Mesendoderm (in vitro differentiated cells): ENCODE measurements around the gene TSPAN12.
A peak's percentile ranks its signal among the peaks of the same experiment; 100 is the strongest.

Experiments used
- DNase-seq: peaks from one replicate; pipeline ENCODE4 v3.0.0; 2013
- H2AK5ac ChIP-seq: 2 replicates; pipeline ENCODE4 v1.6.1; 2013; ENCODE audit warnings: low read length, inconsistent platforms
- H2BK120ac ChIP-seq: 2 replicates; pipeline ENCODE4 v1.6.1; 2013; ENCODE audit warnings: low read depth, mild to moderate bottlenecking, low read length, moderate library complexity, mixed read lengths
- H2BK15ac ChIP-seq: replicated peaks from 2 replicates; pipeline ENCODE4 v1.6.1; 2013; ENCODE audit warnings: low read depth, mild to moderate bottlenecking, moderate library complexity
- H2BK5ac ChIP-seq: 2 replicates; pipeline ENCODE4 v1.6.1; 2013; ENCODE audit warnings: low read length, inconsistent platforms
- H3K18ac ChIP-seq: 2 replicates; pipeline ENCODE4 v1.6.1; 2013; ENCODE audit warnings: mild to moderate bottlenecking, low read length, mixed read lengths
- H3K23ac ChIP-seq: one replicate; pipeline ENCODE4 v1.6.1; 2013; ENCODE audit warnings: low read length
- H3K27ac ChIP-seq: 2 replicates; pipeline ENCODE4 v1.5.1; 2013; ENCODE audit warnings: low read depth, mild to moderate bottlenecking, inconsistent platforms, low read length, moderate library complexity
- H3K27me3 ChIP-seq: 2 replicates; pipeline ENCODE4 v1.6.1; 2013; ENCODE audit warnings: low read length, control low read depth, mild to moderate bottlenecking, inconsistent platforms; ENCODE audit not compliant: insufficient read depth, poor library complexity
- H3K36me3 ChIP-seq: 2 replicates; pipeline ENCODE4 v1.6.1; 2013; ENCODE audit warnings: low read length, inconsistent platforms; ENCODE audit not compliant: control insufficient read depth, insufficient read depth
- H3K4ac ChIP-seq: one replicate; pipeline ENCODE4 v1.6.1; 2013; ENCODE audit warnings: low read depth, mild to moderate bottlenecking, low read length, moderate library complexity
- H3K4me1 ChIP-seq: 2 replicates; pipeline ENCODE4 v1.6.1; 2013; ENCODE audit warnings: low read depth, low read length, inconsistent platforms; ENCODE audit not compliant: control insufficient read depth
- H3K4me2 ChIP-seq: 2 replicates; pipeline ENCODE4 v1.6.1; 2013; ENCODE audit warnings: low read length
- H3K4me3 ChIP-seq: 2 replicates; pipeline ENCODE4 v1.5.1; 2013; ENCODE audit warnings: mild to moderate bottlenecking, low read length
- H3K56ac ChIP-seq: one replicate; pipeline ENCODE4 v1.6.1; 2013; ENCODE audit warnings: low read length
- H3K79me1 ChIP-seq: 2 replicates; pipeline ENCODE4 v1.6.1; 2013; ENCODE audit warnings: low read length, inconsistent platforms
- H3K79me2 ChIP-seq: 2 replicates; pipeline ENCODE4 v1.6.1; 2013; ENCODE audit warnings: mild to moderate bottlenecking, low read length; ENCODE audit not compliant: control insufficient read depth, insufficient read depth
- H3K9ac ChIP-seq: 2 replicates; pipeline ENCODE4 v1.6.1; 2013; ENCODE audit warnings: low read length, inconsistent platforms
- H4K5ac ChIP-seq: one replicate; pipeline ENCODE4 v1.6.1; 2013; ENCODE audit warnings: low read length
- H4K8ac ChIP-seq: one replicate; pipeline ENCODE4 v1.6.1; 2013; ENCODE audit warnings: low read depth, mild to moderate bottlenecking, control low read depth, low read length, moderate library complexity
- whole genome bisulfite sequencing: extraction: QIAGEN DNeasy Blood & Tissue Kit; methylation state at CpG from one replicate; pipeline ENCODE4 v1.1.7; 2013; ENCODE audit warnings: low lambda C conversion rate, missing lambda C conversion rate; ENCODE audit not compliant: insufficient coverage; ENCODE audit errors: extremely low coverage; 5-methylcytosine and 5-hydroxymethylcytosine counted together

Gene TSPAN12

DNA sequence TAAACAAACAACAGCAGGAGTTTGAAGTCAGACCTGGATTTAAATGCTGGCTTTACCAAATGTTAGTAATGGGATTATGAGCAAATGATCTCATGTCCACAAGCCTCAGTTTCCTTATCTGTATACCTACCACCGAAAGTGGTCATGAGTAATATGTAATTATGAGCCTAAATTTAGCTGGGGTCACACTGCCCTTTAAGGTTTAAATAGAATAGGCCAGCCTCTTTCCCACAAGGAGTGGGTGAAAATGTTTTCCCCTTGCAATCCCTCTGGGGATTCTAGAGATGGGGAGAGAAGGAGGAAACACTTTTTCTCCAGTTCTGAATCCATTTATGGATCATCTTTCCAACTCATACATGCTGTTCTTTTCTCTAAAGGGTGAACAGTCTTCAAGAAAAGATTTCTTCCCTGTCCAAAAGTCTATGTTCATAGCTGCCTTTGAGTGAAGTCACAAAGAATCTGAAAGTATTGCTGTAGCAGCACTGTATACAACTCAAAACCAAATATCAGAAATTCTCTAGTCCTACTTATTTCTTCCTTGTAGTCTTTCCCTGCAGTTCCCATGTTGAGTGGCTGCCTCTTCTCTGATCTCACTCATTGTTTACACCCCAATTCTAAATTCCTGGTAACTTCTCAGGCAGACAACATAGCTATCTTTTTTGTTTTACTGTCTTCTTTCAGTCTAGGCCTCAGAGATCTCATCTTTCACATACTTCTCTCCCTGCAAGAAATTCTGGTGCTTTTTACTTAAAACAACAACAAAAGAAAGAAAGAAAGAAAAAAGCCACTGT is 7.4 kb upstream of the TSPAN12 start:
- H3K36me3 ChIP-seq = no peaks in the 10 kb centered on the region
- H4K5ac ChIP-seq = no peak overlapping the region
- no peak overlapping the region for H3K18ac ChIP-seq
- WGBS = no CpG with 5 or more reads among the region's 1 CpG
- no peaks in the 10 kb centered on the region for H3K27me3 ChIP-seq
- peaks cover 1% of the 10 kb centered on the region for H3K4me1 ChIP-seq
- H3K4me2 ChIP-seq = no peak overlapping the region
- no peaks in the 10 kb centered on the region for H3K79me1 ChIP-seq
- no peak overlapping the region for H2AK5ac ChIP-seq
- no peak overlapping the region for H3K27ac ChIP-seq
- no peak overlapping the region for H3K4me3 ChIP-seq
- no peak overlapping the region for H2BK120ac ChIP-seq
- no peak overlapping the region for H2BK5ac ChIP-seq
- H3K79me2 ChIP-seq = no peaks in the 10 kb centered on the region
- no peak overlapping the region for H2BK15ac ChIP-seq
- DNase-seq = no peak
- no peak overlapping the region for H3K4ac ChIP-seq
- H3K56ac ChIP-seq = no peak overlapping the region
- no peak overlapping the region for H3K9ac ChIP-seq
- H4K8ac ChIP-seq = peak overlapping the region; percentile 65
- H3K23ac ChIP-seq = no peak overlapping the region

DNA sequence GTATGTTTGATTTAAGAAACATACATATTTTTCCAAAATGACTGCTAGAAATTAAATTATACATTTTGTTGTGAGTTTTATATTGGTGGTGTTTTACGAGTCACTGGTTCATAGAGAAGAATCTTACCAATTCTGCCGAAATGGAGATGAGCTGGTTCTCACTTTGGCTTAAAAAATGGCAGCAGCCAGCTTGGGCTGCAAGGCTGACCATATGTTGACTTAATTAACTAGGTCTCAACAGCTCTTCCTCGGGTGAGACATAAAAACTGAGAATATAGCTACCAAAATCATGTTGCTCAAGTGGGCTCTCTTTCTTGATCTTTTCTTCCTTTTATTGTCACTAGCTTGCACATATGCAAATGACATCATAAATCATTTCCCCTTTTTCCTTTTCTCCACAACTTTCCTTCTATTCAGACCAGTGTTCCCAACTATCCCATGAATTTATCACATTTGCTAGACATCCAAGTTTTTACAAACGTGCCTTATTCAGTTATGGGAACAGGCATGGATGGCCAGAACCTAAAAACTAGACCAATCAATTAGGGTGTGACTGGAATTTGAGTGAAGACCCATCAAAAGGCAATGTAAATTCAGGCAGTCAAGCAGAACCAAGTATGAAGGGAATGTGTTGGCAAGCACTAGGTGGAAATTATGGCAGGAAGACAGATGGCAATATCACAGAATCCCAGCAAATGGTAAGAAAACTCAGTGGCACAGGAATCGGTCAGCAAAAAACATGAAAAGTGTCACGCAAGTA is 6.4 kb upstream of the TSPAN12 start:
- Histone ChIP-seq H2BK5ac (no peak overlapping the region), H3K27me3 (no peaks in the 10 kb centered on the region), H2BK120ac (no peak overlapping the region), H4K5ac (no peak overlapping the region), H3K4me3 (no peak overlapping the region), H3K4me2 (no peak overlapping the region), H3K9ac (no peak overlapping the region), H3K4me1 (peaks cover 1% of the 10 kb centered on the region), H2AK5ac (no peak overlapping the region), H3K79me2 (no peaks in the 10 kb centered on the region), H3K4ac (no peak overlapping the region), H2BK15ac (no peak overlapping the region), H3K79me1 (no peaks in the 10 kb centered on the region), H4K8ac (no peak overlapping the region), H3K18ac (no peak overlapping the region), H3K36me3 (no peaks in the 10 kb centered on the region), H3K56ac (no peak overlapping the region), H3K27ac (no peak overlapping the region), H3K23ac (no peak overlapping the region)
- no peak for DNase-seq
- no CpG with 5 or more reads among the region's 6 CpGs for WGBS

DNA sequence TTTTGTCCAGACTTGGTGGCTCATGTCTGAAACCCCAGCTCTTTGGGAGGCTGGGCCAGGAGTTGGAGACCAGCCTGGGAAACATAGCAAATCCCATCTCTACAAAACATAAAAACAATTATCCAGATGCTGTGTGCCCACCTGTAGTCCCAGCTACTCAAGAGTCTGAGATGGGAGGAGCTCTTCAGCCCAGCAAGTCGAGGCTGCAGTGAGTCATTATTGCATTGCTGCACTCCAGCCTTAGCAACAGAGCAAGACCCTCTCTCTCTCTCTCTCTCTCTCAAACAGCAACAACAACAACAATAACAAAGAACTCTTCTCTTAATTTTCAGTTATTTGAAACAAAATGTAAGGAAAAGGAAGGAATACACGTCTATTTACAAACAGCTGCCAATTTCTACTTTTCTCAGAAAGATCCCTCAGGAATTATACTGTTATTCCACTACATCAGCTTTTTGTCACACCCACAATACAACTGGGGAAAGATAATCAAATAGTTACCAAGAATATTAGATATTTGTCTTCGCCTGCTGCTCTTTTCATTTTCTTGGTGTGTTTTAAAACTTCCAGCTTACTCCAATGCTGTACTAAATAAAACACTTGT is 5.1 kb upstream of the TSPAN12 start:
- H3K79me2 ChIP-seq = no peaks in the 10 kb centered on the region
- no peak overlapping the region for H3K4me3 ChIP-seq
- H2AK5ac ChIP-seq = no peak overlapping the region
- peaks cover 3% of the 10 kb centered on the region for H3K4me1 ChIP-seq
- no peaks in the 10 kb centered on the region for H3K79me1 ChIP-seq
- no peak overlapping the region for H4K8ac ChIP-seq
- no CpG with 5 or more reads among the region's 3 CpGs for WGBS
- H3K36me3 ChIP-seq = no peaks in the 10 kb centered on the region
- H3K9ac ChIP-seq = no peak overlapping the region
- H3K27me3 ChIP-seq = no peaks in the 10 kb centered on the region
- H3K4me2 ChIP-seq = no peak overlapping the region
- H2BK5ac ChIP-seq = no peak overlapping the region
- H3K4ac ChIP-seq = no peak overlapping the region
- H3K23ac ChIP-seq = no peak overlapping the region
- DNase-seq = peak; percentile 59
- H3K27ac ChIP-seq = no peak overlapping the region
- H2BK120ac ChIP-seq = no peak overlapping the region
- H2BK15ac ChIP-seq = no peak overlapping the region
- H3K18ac ChIP-seq = no peak overlapping the region
- H3K56ac ChIP-seq = no peak overlapping the region
- no peak overlapping the region for H4K5ac ChIP-seq

DNA sequence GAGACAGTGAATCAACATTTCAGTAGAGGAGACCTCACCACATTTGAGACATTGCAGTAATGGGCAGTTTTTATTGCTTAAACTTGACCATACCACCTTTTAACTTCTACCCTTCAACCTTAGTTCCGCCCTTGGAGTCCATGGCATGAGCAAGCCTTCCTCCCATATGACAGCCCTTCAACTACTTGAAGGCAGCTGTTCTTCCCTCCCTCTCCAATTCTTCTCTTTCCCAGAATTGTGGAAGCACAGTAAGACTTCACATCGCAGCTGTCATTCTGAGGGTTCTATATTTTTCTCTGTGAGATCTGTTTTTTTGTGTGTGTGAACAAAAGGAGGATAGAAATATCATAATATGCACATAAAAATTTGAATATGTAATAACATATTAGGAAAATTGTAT is 2.2 kb upstream of the TSPAN12 start:
- Histone ChIP-seq H3K23ac (no peak overlapping the region), H2AK5ac (no peak overlapping the region), H3K4ac (no peak overlapping the region), H3K79me2 (no peaks in the 10 kb centered on the region), H3K4me2 (no peak overlapping the region), H3K36me3 (no peaks in the 10 kb centered on the region), H3K27ac (no peak overlapping the region), H4K5ac (no peak overlapping the region), H3K4me1 (peaks cover 3% of the 10 kb centered on the region), H3K27me3 (no peaks in the 10 kb centered on the region), H2BK5ac (no peak overlapping the region), H3K18ac (no peak overlapping the region), H3K79me1 (no peaks in the 10 kb centered on the region), H2BK120ac (no peak overlapping the region), H3K9ac (no peak overlapping the region), H2BK15ac (no peak overlapping the region), H3K4me3 (no peak overlapping the region), H3K56ac (no peak overlapping the region), H4K8ac (no peak overlapping the region)
- no CpG with 5 or more reads among the region's 2 CpGs for WGBS
- DNase-seq = no peak

DNA sequence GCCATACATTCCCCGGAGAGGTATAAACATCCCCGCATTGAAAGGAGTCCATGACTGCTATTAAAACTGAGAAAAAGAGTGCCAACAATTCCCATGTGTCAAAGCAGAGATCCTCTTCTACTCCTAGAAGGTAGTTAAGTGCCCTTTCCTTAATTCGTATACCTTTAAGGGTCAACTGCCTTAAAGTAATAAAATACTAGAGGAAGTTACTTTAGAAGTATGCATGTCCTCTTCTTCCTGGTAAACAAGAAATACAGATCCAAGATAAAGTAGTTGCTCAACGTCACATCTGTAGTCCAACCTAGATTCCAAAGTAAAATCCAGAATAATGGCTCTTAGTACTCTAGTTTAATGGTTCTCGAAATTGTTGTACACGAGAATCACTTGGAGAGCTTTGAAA is 1.5 kb upstream of the TSPAN12 start:
- no peak overlapping the region for H2AK5ac ChIP-seq
- H4K8ac ChIP-seq = no peak overlapping the region
- H3K4ac ChIP-seq = no peak overlapping the region
- no peak overlapping the region for H3K27ac ChIP-seq
- no peak overlapping the region for H2BK120ac ChIP-seq
- H3K4me3 ChIP-seq = no peak overlapping the region
- peaks cover 2% of the 10 kb centered on the region for H3K4me1 ChIP-seq
- H3K79me1 ChIP-seq = no peaks in the 10 kb centered on the region
- no peaks in the 10 kb centered on the region for H3K79me2 ChIP-seq
- no peaks in the 10 kb centered on the region for H3K36me3 ChIP-seq
- H3K27me3 ChIP-seq = no peaks in the 10 kb centered on the region
- no peak overlapping the region for H3K4me2 ChIP-seq
- H2BK5ac ChIP-seq = no peak overlapping the region
- H4K5ac ChIP-seq = no peak overlapping the region
- no peak overlapping the region for H3K56ac ChIP-seq
- no peak overlapping the region for H3K23ac ChIP-seq
- H3K18ac ChIP-seq = no peak overlapping the region
- WGBS = no CpG with 5 or more reads among the region's 6 CpGs
- peak overlapping the region; percentile 59 for H2BK15ac ChIP-seq
- no peak for DNase-seq
- no peak overlapping the region for H3K9ac ChIP-seq
